ENCODE data around the gene KMO.
A peak's percentile ranks its signal among the peaks of the same experiment; 100 is the strongest.

The KMO gene

GRCh38 chr1:241488739-241489138 is 43.4 kb upstream of the KMO start:
- TF ChIP-seq CTCF (IDR thresholded peaks at IDR 0.05; ENCODE audit: borderline replicate concordance, extremely low read depth, low read length, poor library complexity, severe bottlenecking) (no peak), EZH2 (IDR thresholded peaks at IDR 0.05; ENCODE audit: borderline replicate concordance, low read depth, low read length, severe bottlenecking) (no peak)
- Histone ChIP-seq H3K27ac (ENCODE audit: low read length) (no peak overlapping the region), H3K9me3 (ENCODE audit: insufficient read depth, low read length, severe bottlenecking) (no peaks in the 10 kb centered on the region)

GRCh38 chr1:241495741-241496140 is 36.4 kb upstream of the KMO start:
- H3K36me3 ChIP-seq (ENCODE audit: insufficient read depth, low read length), result peaks cover 61% of the 10 kb centered on the region
- ATAC-seq (ENCODE audit: insufficient read depth, low read depth) (no peak), DNase-seq (no peak)
- H3K9me3 ChIP-seq (ENCODE audit: insufficient read depth, low read length, severe bottlenecking), result no peaks in the 10 kb centered on the region
- no peak overlapping the region for H3K4me2 ChIP-seq (ENCODE audit: insufficient read depth, low read length)
- H2AFZ ChIP-seq (ENCODE audit: low read depth, low read length), result no peak overlapping the region
- no peak overlapping the region for H3K27ac ChIP-seq (ENCODE audit: low read length)
- H3K27me3 ChIP-seq (ENCODE audit: insufficient read depth, low read length, poor library complexity), result no peaks in the 10 kb centered on the region
- no peaks in the 10 kb centered on the region for H3K4me1 ChIP-seq (ENCODE audit: insufficient read depth, low read length)
- no peak overlapping the region for H3K4me3 ChIP-seq (ENCODE audit: low read depth in 1 of 2, low read length in 2 of 2)
- no peak overlapping the region for H3K9ac ChIP-seq (ENCODE audit: low read depth, low read length)
- TF ChIP-seq CTCF (IDR thresholded peaks at IDR 0.05; ENCODE audit: borderline replicate concordance, extremely low read depth, low read length, poor library complexity, severe bottlenecking), result no peak
- no peaks in the 10 kb centered on the region for H4K20me1 ChIP-seq (ENCODE audit: insufficient read depth, low read length)
- H3K79me2 ChIP-seq (ENCODE audit: insufficient read depth, low read length), result no peaks in the 10 kb centered on the region

More at GRCh38 chr1:241488739-241489138, 43.4 kb upstream of the KMO start:
- Histone ChIP-seq H3K4me3 (ENCODE audit: low read depth in 1 of 2, low read length in 2 of 2) (no peak overlapping the region), H3K4me2 (ENCODE audit: insufficient read depth, low read length) (no peak overlapping the region), H4K20me1 (ENCODE audit: insufficient read depth, low read length) (no peaks in the 10 kb centered on the region), H3K79me2 (ENCODE audit: insufficient read depth, low read length) (no peaks in the 10 kb centered on the region), H3K27me3 (ENCODE audit: insufficient read depth, low read length, poor library complexity) (no peaks in the 10 kb centered on the region), H3K9ac (ENCODE audit: low read depth, low read length) (no peak overlapping the region), H3K36me3 (ENCODE audit: insufficient read depth, low read length) (peaks cover 3% of the 10 kb centered on the region; the same call in 1 of the 2 replicates), H2AFZ (ENCODE audit: low read depth, low read length) (no peak overlapping the region), H3K4me1 (ENCODE audit: insufficient read depth, low read length) (no peaks in the 10 kb centered on the region)
- DNase-seq (no peak), ATAC-seq (ENCODE audit: insufficient read depth, low read depth) (no peak)

GRCh38 chr1:241499910-241500309 is 32.3 kb upstream of the KMO start:
- no peak overlapping the region for H3K4me2 ChIP-seq (ENCODE audit: insufficient read depth, low read length)

More at GRCh38 chr1:241499910-241500309, 32.3 kb upstream of the KMO start:
- Histone ChIP-seq H3K9me3 (ENCODE audit: insufficient read depth, low read length, severe bottlenecking) (no peaks in the 10 kb centered on the region), H4K20me1 (ENCODE audit: insufficient read depth, low read length) (no peaks in the 10 kb centered on the region), H3K79me2 (ENCODE audit: insufficient read depth, low read length) (no peaks in the 10 kb centered on the region), H3K36me3 (ENCODE audit: insufficient read depth, low read length) (peaks cover 81% of the 10 kb centered on the region), H2AFZ (ENCODE audit: low read depth, low read length) (no peak overlapping the region), H3K4me1 (ENCODE audit: insufficient read depth, low read length) (no peaks in the 10 kb centered on the region), H3K27me3 (ENCODE audit: insufficient read depth, low read length, poor library complexity) (no peaks in the 10 kb centered on the region), H3K9ac (ENCODE audit: low read depth, low read length) (no peak overlapping the region), H3K27ac (ENCODE audit: low read length) (no peak overlapping the region), H3K4me3 (ENCODE audit: low read depth in 1 of 2, low read length in 2 of 2) (no peak overlapping the region)
- DNase-seq (no peak), ATAC-seq (ENCODE audit: insufficient read depth, low read depth) (peak; percentile 50; the same call in 1 of the 3 replicates)
- TF ChIP-seq CTCF (IDR thresholded peaks at IDR 0.05; ENCODE audit: borderline replicate concordance, extremely low read depth, low read length, poor library complexity, severe bottlenecking) (peak; percentile 62), EZH2 (IDR thresholded peaks at IDR 0.05; ENCODE audit: borderline replicate concordance, low read depth, low read length, severe bottlenecking) (no peak)

Data from DND-41 (cell line).